ENCODE results near the gene BCAS3.
"Not testable (repeated sequence)": the region's sequence is repeated elsewhere in the genome, so short reads cannot be mapped to it uniquely, and the experiment has no call there.

The BCAS3 gene

DNA sequence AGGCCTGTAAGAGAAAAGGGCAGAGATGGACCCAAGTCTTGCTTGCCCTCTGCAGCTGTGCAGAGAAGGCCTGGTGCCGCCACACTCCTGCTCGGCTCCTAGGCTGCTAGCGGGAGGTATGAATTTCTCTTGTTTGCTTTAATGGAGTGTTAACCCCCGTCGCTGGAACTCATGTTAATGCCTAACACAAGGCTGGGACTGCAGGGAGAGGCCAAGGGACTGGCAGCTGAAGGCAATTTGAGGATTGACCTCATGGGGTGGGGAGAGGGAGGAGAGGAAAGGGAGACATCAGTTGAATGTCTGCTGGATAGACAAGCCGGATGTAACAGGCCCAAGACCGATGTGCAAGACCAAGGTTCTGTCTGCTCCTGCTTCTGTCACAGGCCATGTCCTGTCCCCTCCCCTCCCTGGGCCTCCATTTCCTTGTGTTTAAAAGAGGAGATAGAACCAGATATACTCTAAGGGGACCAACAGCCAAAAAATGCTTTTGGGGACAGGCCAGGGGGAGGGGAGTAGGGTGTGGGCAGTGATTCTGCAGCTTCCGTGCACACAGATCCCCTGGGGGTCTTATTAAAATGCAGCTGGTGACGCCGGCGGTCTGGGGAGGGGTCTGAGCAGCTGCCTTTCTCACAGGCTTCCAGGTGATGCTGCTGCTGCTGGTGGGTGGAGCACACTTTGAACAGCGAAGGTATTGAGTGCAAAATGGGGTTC is 675.3 kb downstream of the BCAS3 start:
- no peaks in the 10 kb centered on the region for H3K36me3 ChIP-seq (ENCODE audit: control insufficient read depth, insufficient read depth, low read length)
- no peak overlapping the region for H3K4me3 ChIP-seq (ENCODE audit: insufficient read depth, low read depth, low read length)
- H3K27ac ChIP-seq (ENCODE audit: insufficient read depth, low read depth, low read length, poor library complexity, severe bottlenecking): no peak overlapping the region
- WGBS, 2 experiments: 46 to 52% methylated on average over 12 of the region's 12 CpGs
- H3K27me3 ChIP-seq (ENCODE audit: control insufficient read depth, insufficient read depth, low read length, poor library complexity, severe bottlenecking): no peaks in the 10 kb centered on the region
- H3K4me1 ChIP-seq (ENCODE audit: control insufficient read depth, insufficient read depth, low read length): peaks cover 8% of the 10 kb centered on the region
- H3K9me3 ChIP-seq (ENCODE audit: control insufficient read depth, low read length): no peaks in the 10 kb centered on the region

DNA sequence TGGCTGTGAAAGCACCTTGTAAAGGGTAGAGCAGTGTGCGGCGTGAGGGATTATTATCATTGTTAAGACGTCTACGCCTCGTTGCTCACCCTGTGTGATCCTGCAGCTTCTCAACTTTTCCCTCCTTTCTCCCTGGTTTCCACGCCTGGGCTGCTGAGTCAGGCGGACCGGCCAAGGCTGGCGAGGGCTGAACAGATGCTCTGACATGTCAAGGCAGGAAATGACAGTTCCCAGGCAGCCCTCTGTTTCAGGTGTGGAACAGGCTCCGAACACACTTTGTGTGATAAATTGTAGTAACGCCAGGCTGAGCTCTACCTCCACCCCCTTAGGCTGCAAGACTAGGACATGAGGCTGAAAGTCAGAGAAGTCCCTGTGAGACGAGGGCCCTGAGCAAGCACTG is 676.0 kb downstream of the BCAS3 start:
- H3K27me3 ChIP-seq (ENCODE audit: control insufficient read depth, insufficient read depth, low read length, poor library complexity, severe bottlenecking): no peaks in the 10 kb centered on the region
- peaks cover 8% of the 10 kb centered on the region for H3K4me1 ChIP-seq (ENCODE audit: control insufficient read depth, insufficient read depth, low read length)
- no peak overlapping the region for H3K27ac ChIP-seq (ENCODE audit: insufficient read depth, low read depth, low read length, poor library complexity, severe bottlenecking)
- no peak overlapping the region for H3K4me3 ChIP-seq (ENCODE audit: insufficient read depth, low read depth, low read length)
- WGBS, 2 experiments: 92 to 93% methylated on average over 12 of the region's 12 CpGs
- H3K9me3 ChIP-seq (ENCODE audit: control insufficient read depth, low read length): no peaks in the 10 kb centered on the region
- H3K36me3 ChIP-seq (ENCODE audit: control insufficient read depth, insufficient read depth, low read length): no peaks in the 10 kb centered on the region

GRCh38 chr17:61354895-61355874 is 677.5 kb downstream of the BCAS3 start:
- H3K4me1 ChIP-seq (ENCODE audit: control insufficient read depth, insufficient read depth, low read length): peaks cover 8% of the 10 kb centered on the region
- WGBS, 2 experiments: 79 to 81% methylated on average over 10 of the region's 10 CpGs
- no peaks in the 10 kb centered on the region for H3K9me3 ChIP-seq (ENCODE audit: control insufficient read depth, low read length)
- H3K4me3 ChIP-seq (ENCODE audit: insufficient read depth, low read depth, low read length): no peak overlapping the region
- no peaks in the 10 kb centered on the region for H3K36me3 ChIP-seq (ENCODE audit: control insufficient read depth, insufficient read depth, low read length)
- no peaks in the 10 kb centered on the region for H3K27me3 ChIP-seq (ENCODE audit: control insufficient read depth, insufficient read depth, low read length, poor library complexity, severe bottlenecking)
- no peak overlapping the region for H3K27ac ChIP-seq (ENCODE audit: insufficient read depth, low read depth, low read length, poor library complexity, severe bottlenecking)

GRCh38 chr17:61357061-61357460 is 679.4 kb downstream of the BCAS3 start:
- H3K27ac ChIP-seq (ENCODE audit: insufficient read depth, low read depth, low read length, poor library complexity, severe bottlenecking); H3K27me3 ChIP-seq (ENCODE audit: control insufficient read depth, insufficient read depth, low read length, poor library complexity, severe bottlenecking); H3K4me1 ChIP-seq (ENCODE audit: control insufficient read depth, insufficient read depth, low read length); H3K36me3 ChIP-seq (ENCODE audit: control insufficient read depth, insufficient read depth, low read length); H3K4me3 ChIP-seq (ENCODE audit: insufficient read depth, low read depth, low read length); H3K9me3 ChIP-seq (ENCODE audit: control insufficient read depth, low read length): not testable (repeated sequence)
- WGBS, 2 experiments: 84 to 91% methylated on average over 2 of the region's 3 CpGs

DNA sequence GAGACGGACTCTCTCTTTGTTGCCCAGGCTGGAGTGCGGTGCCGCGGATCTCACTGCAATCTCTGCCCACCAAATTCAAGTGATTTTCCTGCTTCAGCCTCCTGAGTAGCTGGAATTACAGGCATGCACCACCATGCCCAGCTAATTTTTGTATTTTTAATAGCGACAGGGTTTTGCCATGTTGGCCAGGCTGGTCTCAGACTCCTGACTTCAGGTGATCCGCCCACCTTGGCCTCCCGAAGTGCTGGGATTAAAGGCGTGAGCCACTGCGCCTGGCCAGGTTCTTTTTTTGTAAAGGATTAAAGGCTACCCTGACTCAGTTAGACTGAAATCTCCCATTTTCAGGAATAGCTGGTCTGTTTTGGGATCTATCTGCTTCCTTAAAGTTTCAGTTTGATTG is 681.9 kb downstream of the BCAS3 start:
- WGBS, 2 experiments: 79 to 84% methylated on average over 9 of the region's 9 CpGs
- not testable (repeated sequence) for H3K4me1 ChIP-seq (ENCODE audit: control insufficient read depth, insufficient read depth, low read length); H3K9me3 ChIP-seq (ENCODE audit: control insufficient read depth, low read length); H3K27me3 ChIP-seq (ENCODE audit: control insufficient read depth, insufficient read depth, low read length, poor library complexity, severe bottlenecking); H3K36me3 ChIP-seq (ENCODE audit: control insufficient read depth, insufficient read depth, low read length); H3K4me3 ChIP-seq (ENCODE audit: insufficient read depth, low read depth, low read length); H3K27ac ChIP-seq (ENCODE audit: insufficient read depth, low read depth, low read length, poor library complexity, severe bottlenecking)

DNA sequence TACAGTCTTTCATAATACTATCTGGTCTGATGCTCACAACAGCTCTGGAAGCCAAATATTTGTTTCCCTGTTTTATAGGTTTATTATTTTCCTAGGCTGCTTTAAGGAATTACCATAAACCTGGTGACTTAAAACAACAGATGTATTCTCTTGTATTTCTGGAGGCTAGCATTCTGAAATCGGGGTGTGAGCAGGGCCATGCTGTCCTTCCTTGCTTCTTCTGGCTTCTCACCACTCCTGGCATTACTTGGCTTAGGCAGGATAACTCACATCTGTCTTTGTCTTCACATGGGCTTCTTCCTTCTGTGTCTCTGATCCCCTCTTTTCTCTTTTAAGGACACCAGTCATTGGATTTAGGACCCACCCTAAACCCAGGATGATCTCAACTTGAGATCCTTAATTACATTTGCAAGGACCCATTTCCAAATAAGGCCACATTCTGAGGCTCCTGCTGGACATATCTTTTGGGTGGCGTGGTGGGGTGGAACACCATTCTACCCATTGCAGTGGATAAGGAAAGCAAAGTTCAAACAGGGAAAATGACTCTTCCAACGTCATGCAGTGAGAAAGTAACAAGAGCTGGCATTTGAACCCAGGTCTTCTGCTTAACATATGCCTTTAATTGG is 682.8 kb downstream of the BCAS3 start:
- no peak overlapping the region for H3K27ac ChIP-seq (ENCODE audit: insufficient read depth, low read depth, low read length, poor library complexity, severe bottlenecking)
- no peak overlapping the region for H3K4me3 ChIP-seq (ENCODE audit: insufficient read depth, low read depth, low read length)
- H3K36me3 ChIP-seq (ENCODE audit: control insufficient read depth, insufficient read depth, low read length): no peaks in the 10 kb centered on the region
- H3K27me3 ChIP-seq (ENCODE audit: control insufficient read depth, insufficient read depth, low read length, poor library complexity, severe bottlenecking): no peaks in the 10 kb centered on the region
- H3K9me3 ChIP-seq (ENCODE audit: control insufficient read depth, low read length): no peaks in the 10 kb centered on the region
- WGBS, 2 experiments: 85 to 98% methylated on average over 3 of the region's 3 CpGs
- H3K4me1 ChIP-seq (ENCODE audit: control insufficient read depth, insufficient read depth, low read length): no peaks in the 10 kb centered on the region

- Histone ChIP-seq H3K27me3 (ENCODE audit: control insufficient read depth, insufficient read depth, low read length, poor library complexity, severe bottlenecking) (no peaks in the 10 kb centered on the region), H3K36me3 (ENCODE audit: control insufficient read depth, insufficient read depth, low read length) (no peaks in the 10 kb centered on the region), H3K4me1 (ENCODE audit: control insufficient read depth, insufficient read depth, low read length) (no peaks in the 10 kb centered on the region), H3K27ac (ENCODE audit: insufficient read depth, low read depth, low read length, poor library complexity, severe bottlenecking) (no peak overlapping the region), H3K9me3 (ENCODE audit: control insufficient read depth, low read length) (no peaks in the 10 kb centered on the region), H3K4me3 (ENCODE audit: insufficient read depth, low read depth, low read length) (no peak overlapping the region)
- 94 to 96% methylated on average over 1 of the region's 2 CpGs for WGBS, 2 experiments
These were observed 683.4 kb downstream of the BCAS3 start for GRCh38 chr17:61361084-61361483.

GRCh38 chr17:61362396-61362795 is 684.7 kb downstream of the BCAS3 start:
- no peak overlapping the region for H3K27ac ChIP-seq (ENCODE audit: insufficient read depth, low read depth, low read length, poor library complexity, severe bottlenecking)
- H3K36me3 ChIP-seq (ENCODE audit: control insufficient read depth, insufficient read depth, low read length): no peaks in the 10 kb centered on the region
- WGBS, 2 experiments: 79 to 80% methylated on average over 5 of the region's 5 CpGs
- H3K9me3 ChIP-seq (ENCODE audit: control insufficient read depth, low read length): no peaks in the 10 kb centered on the region
- no peaks in the 10 kb centered on the region for H3K4me1 ChIP-seq (ENCODE audit: control insufficient read depth, insufficient read depth, low read length)
- H3K4me3 ChIP-seq (ENCODE audit: insufficient read depth, low read depth, low read length): no peak overlapping the region
- no peaks in the 10 kb centered on the region for H3K27me3 ChIP-seq (ENCODE audit: control insufficient read depth, insufficient read depth, low read length, poor library complexity, severe bottlenecking)

- H3K4me1 ChIP-seq (ENCODE audit: control insufficient read depth, insufficient read depth, low read length): no peaks in the 10 kb centered on the region
- no peak overlapping the region for H3K4me3 ChIP-seq (ENCODE audit: insufficient read depth, low read depth, low read length)
- H3K36me3 ChIP-seq (ENCODE audit: control insufficient read depth, insufficient read depth, low read length): no peaks in the 10 kb centered on the region
- no peaks in the 10 kb centered on the region for H3K27me3 ChIP-seq (ENCODE audit: control insufficient read depth, insufficient read depth, low read length, poor library complexity, severe bottlenecking)
- H3K27ac ChIP-seq (ENCODE audit: insufficient read depth, low read depth, low read length, poor library complexity, severe bottlenecking): no peak overlapping the region
- H3K9me3 ChIP-seq (ENCODE audit: control insufficient read depth, low read length): no peaks in the 10 kb centered on the region
- WGBS, 2 experiments: 94 to 95% methylated on average over 8 to 9 of the region's 9 CpGs
These were observed 685.4 kb downstream of the BCAS3 start for GRCh38 chr17:61362852-61363600.
